ENCODE data around the gene GTPBP1.

GTPBP1 gene

GRCh38 chr22:38742176-38742942 is 36.6 kb downstream of the GTPBP1 start:
- no peak for DNase-seq

- DNase-seq, result no peak
Observed at GRCh38 chr22:38744981-38745380, 39.2 kb downstream of the GTPBP1 start.

GRCh38 chr22:38745676-38746460 is 40.1 kb downstream of the GTPBP1 start:
- DNase-seq, result no peak

- no peak for DNase-seq
Observed at GRCh38 chr22:38748487-38749136, 42.9 kb downstream of the GTPBP1 start.

- no peak for DNase-seq
Observed at GRCh38 chr22:38750104-38750503, 44.4 kb downstream of the GTPBP1 start.

- DNase-seq, result no peak
Observed at GRCh38 chr22:38750638-38751037, 44.9 kb downstream of the GTPBP1 start.

GRCh38 chr22:38751066-38751421 is 45.3 kb downstream of the GTPBP1 start:
- no peak for DNase-seq

GRCh38 chr22:38751422-38752346 is 45.9 kb downstream of the GTPBP1 start:
- no peak for DNase-seq

GRCh38 chr22:38753948-38754750 is 48.4 kb downstream of the GTPBP1 start:
- DNase-seq, result no peak

GRCh38 chr22:38754751-38755154 is 49.0 kb downstream of the GTPBP1 start:
- no peak for DNase-seq

GRCh38 chr22:38755155-38755910 is 49.6 kb downstream of the GTPBP1 start:
- DNase-seq, result peak; percentile 80

GRCh38 chr22:38755911-38756532 is 50.3 kb downstream of the GTPBP1 start, which contains the start of gene SUN2:
Gene SUN2 (minus strand): TSS chr22:38755998. CDS start chr22:38752628, 3,370 bp downstream.
- peak; percentile 88 for DNase-seq

- DNase-seq, result no peak
Observed at GRCh38 chr22:38756711-38757463, 51.1 kb downstream of the GTPBP1 start.

- no peak for DNase-seq
Observed at GRCh38 chr22:38757464-38757757, 51.7 kb downstream of the GTPBP1 start.

GRCh38 chr22:38758276-38758945 is 52.7 kb downstream of the GTPBP1 start:
- DNase-seq, result no peak

- DNase-seq, result no peak
Observed at GRCh38 chr22:38759005-38759404, 53.3 kb downstream of the GTPBP1 start.

- peak; percentile 44 for DNase-seq
Observed at GRCh38 chr22:38760477-38761201, 54.9 kb downstream of the GTPBP1 start.
